Peyer's patch (tissue), 4 donors: ENCODE measurements around the gene SLC1A3.

ENCODE experiments used
- POLR2A ChIP-seq, 2 donors: fragments of 450-650 bp; IDR thresholded peaks; one replicate each; pipeline ENCODE4 v1.5.1; 2017; ENCODE audit warnings: antibody characterized with exemption in 2 of 2, mild to moderate bottlenecking in 2 of 2, moderate library complexity in 2 of 2
- TF ChIP-seq, protein P1 (sequence below), 6 experiments: fragments of 450-650 bp in 4 of 6; fragments of 200-600 bp in 2 of 6; sonication (generic) in 1 of 6; IDR thresholded peaks; one replicate each; pipeline ENCODE4 v1.5.1; 2017 to 2019; ENCODE audit warnings: antibody characterized with exemption in 6 of 6, mild to moderate bottlenecking in 3 of 6, moderate library complexity in 1 of 6

- TF ChIP-seq, protein P1, sequence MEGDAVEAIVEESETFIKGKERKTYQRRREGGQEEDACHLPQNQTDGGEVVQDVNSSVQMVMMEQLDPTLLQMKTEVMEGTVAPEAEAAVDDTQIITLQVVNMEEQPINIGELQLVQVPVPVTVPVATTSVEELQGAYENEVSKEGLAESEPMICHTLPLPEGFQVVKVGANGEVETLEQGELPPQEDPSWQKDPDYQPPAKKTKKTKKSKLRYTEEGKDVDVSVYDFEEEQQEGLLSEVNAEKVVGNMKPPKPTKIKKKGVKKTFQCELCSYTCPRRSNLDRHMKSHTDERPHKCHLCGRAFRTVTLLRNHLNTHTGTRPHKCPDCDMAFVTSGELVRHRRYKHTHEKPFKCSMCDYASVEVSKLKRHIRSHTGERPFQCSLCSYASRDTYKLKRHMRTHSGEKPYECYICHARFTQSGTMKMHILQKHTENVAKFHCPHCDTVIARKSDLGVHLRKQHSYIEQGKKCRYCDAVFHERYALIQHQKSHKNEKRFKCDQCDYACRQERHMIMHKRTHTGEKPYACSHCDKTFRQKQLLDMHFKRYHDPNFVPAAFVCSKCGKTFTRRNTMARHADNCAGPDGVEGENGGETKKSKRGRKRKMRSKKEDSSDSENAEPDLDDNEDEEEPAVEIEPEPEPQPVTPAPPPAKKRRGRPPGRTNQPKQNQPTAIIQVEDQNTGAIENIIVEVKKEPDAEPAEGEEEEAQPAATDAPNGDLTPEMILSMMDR (IDR thresholded peaks at IDR 0.05): no peak
- no peak for TF ChIP-seq POLR2A (IDR thresholded peaks at IDR 0.05)
These were observed 75.3 kb downstream of the SLC1A3 start for GRCh38 chr5:36681711-36682110.
